HL-60 (cell line): ENCODE measurements around the gene LRP1B.

Source experiments
- DNase-seq, 2 experiments: peaks; one replicate each; pipeline ENCODE4 v3.0.0-alpha.2; 2010 to 2020; ENCODE audit warnings: low read depth in 1 of 2, low spot score in 1 of 2
- H3K27ac ChIP-seq: fragments of 250-450 bp; sonication (Bioruptor Pico); replicated peaks from 2 replicates; pipeline ENCODE4 v1.5.1; 2020; ENCODE audit warnings: mild to moderate bottlenecking, moderate library complexity
- H3K27me3 ChIP-seq: fragments of 250-450 bp; sonication (Bioruptor Pico); 2 replicates; pipeline ENCODE4 v1.5.1; 2021; ENCODE audit warnings: mild to moderate bottlenecking, moderate library complexity; ENCODE audit not compliant: insufficient read depth, poor library complexity, severe bottlenecking
- H3K4me3 ChIP-seq: replicated peaks from 2 replicates; pipeline ENCODE4 v1.5.1; 2011; ENCODE audit warnings: mild to moderate bottlenecking, control low read depth, low read length; ENCODE audit not compliant: insufficient read depth
- GABPA ChIP-seq: IDR thresholded peaks from 2 replicates; pipeline ENCODE4 v1.6.1; 2012; ENCODE audit warnings: low read depth
- POLR2AphosphoS5 ChIP-seq: IDR thresholded peaks from 2 replicates; pipeline ENCODE4 v1.6.1; 2012; ENCODE audit warnings: low read depth
- REST ChIP-seq: IDR thresholded peaks from 2 replicates; pipeline ENCODE4 v1.6.1; 2012; ENCODE audit warnings: low read depth; ENCODE audit not compliant: insufficient replicate concordance
- SPI1 ChIP-seq: IDR thresholded peaks from 2 replicates; pipeline ENCODE4 v1.6.1; 2012; ENCODE audit warnings: low read depth, mild to moderate bottlenecking, borderline replicate concordance
- TF ChIP-seq, protein P1 (sequence below): IDR thresholded peaks from one replicate; pipeline ENCODE4 v1.5.1; 2011; ENCODE audit warnings: low read length, control low read depth, inconsistent platforms; ENCODE audit not compliant: insufficient read depth

Gene LRP1B

GRCh38 chr2:141863964-141864363 lies 266.9 kb downstream of the LRP1B start:
- H3K27me3 ChIP-seq, result no peaks in the 10 kb centered on the region
- no peak overlapping the region for H3K27ac ChIP-seq
- TF ChIP-seq POLR2AphosphoS5 (no peak), REST (no peak), GABPA (no peak), SPI1 (no peak)
- TF ChIP-seq, protein P1, sequence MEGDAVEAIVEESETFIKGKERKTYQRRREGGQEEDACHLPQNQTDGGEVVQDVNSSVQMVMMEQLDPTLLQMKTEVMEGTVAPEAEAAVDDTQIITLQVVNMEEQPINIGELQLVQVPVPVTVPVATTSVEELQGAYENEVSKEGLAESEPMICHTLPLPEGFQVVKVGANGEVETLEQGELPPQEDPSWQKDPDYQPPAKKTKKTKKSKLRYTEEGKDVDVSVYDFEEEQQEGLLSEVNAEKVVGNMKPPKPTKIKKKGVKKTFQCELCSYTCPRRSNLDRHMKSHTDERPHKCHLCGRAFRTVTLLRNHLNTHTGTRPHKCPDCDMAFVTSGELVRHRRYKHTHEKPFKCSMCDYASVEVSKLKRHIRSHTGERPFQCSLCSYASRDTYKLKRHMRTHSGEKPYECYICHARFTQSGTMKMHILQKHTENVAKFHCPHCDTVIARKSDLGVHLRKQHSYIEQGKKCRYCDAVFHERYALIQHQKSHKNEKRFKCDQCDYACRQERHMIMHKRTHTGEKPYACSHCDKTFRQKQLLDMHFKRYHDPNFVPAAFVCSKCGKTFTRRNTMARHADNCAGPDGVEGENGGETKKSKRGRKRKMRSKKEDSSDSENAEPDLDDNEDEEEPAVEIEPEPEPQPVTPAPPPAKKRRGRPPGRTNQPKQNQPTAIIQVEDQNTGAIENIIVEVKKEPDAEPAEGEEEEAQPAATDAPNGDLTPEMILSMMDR, result no peak
- no peak overlapping the region for H3K4me3 ChIP-seq
- DNase-seq, result no peak

- TF ChIP-seq REST, result no peak
- TF ChIP-seq, protein P1, result no peak
- TF ChIP-seq GABPA, result no peak
- no peak for TF ChIP-seq SPI1
- no peak for TF ChIP-seq POLR2AphosphoS5
- Histone ChIP-seq H3K4me3 (no peak overlapping the region), H3K27me3 (no peaks in the 10 kb centered on the region), H3K27ac (no peak overlapping the region)
- DNase-seq, result no peak
Observed at GRCh38 chr2:141856215-141856919, 274.4 kb downstream of the LRP1B start.

DNA sequence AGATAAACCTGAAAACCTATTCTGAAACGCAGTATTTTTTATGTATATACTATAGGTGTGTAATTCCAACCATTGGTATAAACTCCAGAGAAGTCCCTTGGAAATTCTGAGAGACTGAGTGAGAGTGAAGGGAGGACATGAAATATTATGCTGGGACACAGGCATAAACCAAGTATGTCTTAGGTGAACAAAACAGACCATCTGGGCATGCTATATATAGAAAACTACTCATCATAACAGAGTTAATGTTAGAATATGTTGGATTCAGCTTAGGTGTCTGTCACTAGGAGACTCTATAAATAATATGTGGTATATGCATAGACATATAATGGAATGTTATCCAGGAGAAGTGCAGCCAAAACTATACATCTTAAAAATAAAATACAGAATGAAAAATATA lies 282.6 kb downstream of the LRP1B start:
- no peak for TF ChIP-seq SPI1
- TF ChIP-seq POLR2AphosphoS5, result no peak
- no peak for TF ChIP-seq GABPA
- no peak overlapping the region for H3K4me3 ChIP-seq
- H3K27ac ChIP-seq, result no peak overlapping the region
- no peaks in the 10 kb centered on the region for H3K27me3 ChIP-seq
- DNase-seq, result no peak

GRCh38 chr2:141844231-141844630 lies 286.6 kb downstream of the LRP1B start:
- Histone ChIP-seq H3K27ac (no peak overlapping the region), H3K27me3 (no peaks in the 10 kb centered on the region), H3K4me3 (no peak overlapping the region)
- no peak for DNase-seq
- TF ChIP-seq REST (no peak), POLR2AphosphoS5 (no peak), SPI1 (no peak), GABPA (no peak)
- TF ChIP-seq, protein P1, result no peak
